Suppressor macrophage treated with lipopolysaccharide for 1 hour (primary cell): ENCODE data around the gene C2CD2.

Experiments
- DNase-seq, 3 donors: peaks; one replicate each; pipeline ENCODE4 v3.0.0-alpha.2; 2020 to 2022

C2CD2 gene

GRCh38 chr21:41881051-41881450, 72.8 kb downstream of the C2CD2 start:
- DNase-seq, result no peak

DNA sequence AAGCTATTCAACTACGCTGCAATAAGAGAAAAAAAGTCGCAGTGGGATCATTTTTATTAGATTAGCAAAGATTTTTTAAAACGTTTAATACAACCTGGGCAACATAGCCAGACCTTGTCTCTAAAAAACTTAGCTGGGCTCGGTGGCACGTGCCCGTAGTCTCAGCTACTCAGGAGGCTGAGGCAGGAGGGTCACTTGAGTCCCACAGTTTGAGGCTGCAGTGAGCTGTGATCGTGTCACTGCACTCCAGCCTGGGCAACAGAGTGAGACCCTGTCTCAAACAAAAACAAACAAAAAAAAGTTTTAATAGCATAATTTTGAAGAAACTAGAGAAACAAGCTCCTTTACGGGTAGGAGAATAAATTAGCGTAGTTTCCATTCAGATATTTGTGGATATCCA, 73.7 kb downstream of the C2CD2 start:
- DNase-seq, result no peak

GRCh38 chr21:41879190-41879998, 74.4 kb downstream of the C2CD2 start, which contains the start of gene PRDM15:
TSS of gene PRDM15 (minus strand) at chr21:41879344. CDS start at chr21:41860363, 18,981 bp downstream.
- DNase-seq, result peak; percentile 73 to 92 (median 83)

- peak; percentile 79 to 91 (median 88) for DNase-seq
These were observed 75.0 kb downstream of the C2CD2 start for GRCh38 chr21:41878831-41879189.

- DNase-seq, result peak; percentile 39 to 45 (median 41)
These were observed 75.7 kb downstream of the C2CD2 start for GRCh38 chr21:41877901-41878830.

DNA sequence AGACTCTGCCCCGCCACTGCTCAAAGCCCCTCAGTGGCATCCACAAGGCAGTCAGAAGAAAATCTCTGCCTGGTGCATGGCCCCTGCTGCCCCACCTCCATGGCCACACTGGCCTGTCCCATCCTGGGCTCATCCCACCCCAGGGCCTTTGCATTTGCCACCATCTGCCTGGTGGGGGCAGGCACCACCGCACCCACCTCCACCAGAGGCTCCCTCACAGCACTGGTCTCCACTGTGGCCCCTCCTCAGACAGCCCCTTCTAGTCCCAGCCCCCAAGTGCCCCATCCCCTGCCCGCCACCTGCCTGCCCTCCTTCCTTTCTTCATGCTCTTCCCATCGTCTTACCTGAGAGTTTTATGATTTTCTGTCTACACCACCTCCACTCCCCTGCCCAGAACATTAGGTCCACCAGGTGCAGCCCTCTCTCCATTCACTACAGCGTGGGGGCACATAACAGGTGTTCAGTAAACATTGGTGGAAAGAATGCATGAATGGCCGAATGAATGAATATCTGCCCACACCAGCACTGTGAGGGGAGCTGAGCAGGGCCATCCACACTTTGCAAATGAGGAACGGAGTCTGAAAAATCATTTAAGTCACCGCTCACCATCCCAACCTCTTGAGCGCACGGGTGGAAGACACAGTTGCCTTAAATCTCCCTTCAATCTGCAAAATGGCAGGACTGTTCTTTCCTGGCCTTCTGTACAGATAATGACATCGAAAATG, 76.7 kb downstream of the C2CD2 start:
- no peak for DNase-seq

DNA sequence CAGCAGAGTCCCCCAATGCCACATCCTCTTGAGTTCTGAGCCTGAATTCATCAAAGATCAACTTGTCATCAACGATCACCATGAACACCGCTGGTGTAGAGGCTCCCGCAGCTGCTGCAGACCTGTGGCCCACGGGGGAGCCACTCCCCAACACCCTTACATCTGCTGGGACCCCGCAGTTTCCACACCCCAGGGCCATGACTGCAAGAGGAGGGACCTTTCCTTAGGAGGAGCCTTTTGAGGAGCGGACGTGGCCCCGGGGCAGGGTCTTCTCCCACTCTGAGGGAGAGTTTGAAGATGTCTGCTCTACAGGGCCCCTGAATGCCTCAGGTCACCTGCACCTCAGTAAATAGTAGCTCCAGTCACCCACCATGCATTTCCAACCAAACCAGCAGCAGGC, 77.4 kb downstream of the C2CD2 start:
- no peak for DNase-seq

DNA sequence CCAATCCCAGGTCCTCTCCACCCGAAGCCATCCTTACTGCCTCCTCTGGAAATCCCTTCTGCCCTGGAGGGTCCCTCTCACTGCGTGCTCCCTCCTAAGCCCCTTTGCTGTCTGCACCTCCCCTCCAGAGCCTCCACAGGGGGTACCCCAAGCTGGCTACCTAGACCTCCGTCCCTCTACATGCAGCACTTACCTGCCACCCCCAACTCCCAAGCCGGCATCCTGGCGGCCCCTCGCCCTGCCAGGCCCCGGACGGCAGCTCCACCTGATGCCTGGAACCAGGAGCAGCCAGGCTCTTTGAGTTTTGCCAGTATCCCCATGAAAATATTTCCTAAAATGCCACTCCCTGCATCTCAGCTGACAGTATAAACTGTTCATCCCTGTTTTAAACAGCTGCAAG, 78.7 kb downstream of the C2CD2 start:
- no peak for DNase-seq

DNA sequence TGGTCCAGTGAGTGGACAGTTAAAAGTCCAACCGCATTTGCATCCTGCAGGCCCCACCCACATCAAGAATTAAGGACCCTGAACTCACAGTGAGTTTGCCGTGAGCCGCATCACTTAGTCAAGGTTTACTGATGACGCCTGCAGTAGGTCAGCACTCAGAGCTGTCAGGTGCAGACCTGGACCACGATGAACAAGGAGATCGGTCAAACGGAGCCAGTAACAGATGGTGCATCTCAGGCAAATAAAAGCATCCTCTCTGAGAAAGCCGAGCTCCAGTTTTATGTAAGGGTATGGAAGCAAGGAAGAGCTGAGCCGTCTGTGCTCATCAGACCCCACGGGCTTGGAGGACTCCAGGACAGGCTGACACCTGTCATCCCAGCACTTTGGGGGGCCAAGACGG, 79.2 kb downstream of the C2CD2 start:
- no peak for DNase-seq

- DNase-seq, result no peak
These were observed 80.4 kb downstream of the C2CD2 start for GRCh38 chr21:41873426-41873825.

DNA sequence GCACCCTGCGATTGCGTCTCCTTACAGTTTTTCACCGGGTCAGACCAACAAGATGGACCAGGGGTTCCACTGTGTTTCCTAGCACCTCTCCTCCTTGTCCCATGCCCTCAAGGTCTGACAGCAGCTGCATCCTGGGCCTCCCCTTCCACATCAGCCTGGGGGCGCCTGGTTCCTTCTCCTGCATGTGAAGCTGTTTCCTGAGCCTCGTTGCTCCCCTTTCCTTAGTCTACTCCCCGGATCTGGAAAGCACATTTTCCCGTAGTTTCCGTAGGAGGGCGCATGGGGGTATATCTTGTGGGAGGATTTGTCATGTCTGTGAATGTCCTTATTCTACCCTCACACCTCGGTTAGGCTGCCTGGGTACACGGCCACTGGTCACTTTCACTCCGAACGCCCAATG, 80.8 kb downstream of the C2CD2 start:
- no peak for DNase-seq

DNA sequence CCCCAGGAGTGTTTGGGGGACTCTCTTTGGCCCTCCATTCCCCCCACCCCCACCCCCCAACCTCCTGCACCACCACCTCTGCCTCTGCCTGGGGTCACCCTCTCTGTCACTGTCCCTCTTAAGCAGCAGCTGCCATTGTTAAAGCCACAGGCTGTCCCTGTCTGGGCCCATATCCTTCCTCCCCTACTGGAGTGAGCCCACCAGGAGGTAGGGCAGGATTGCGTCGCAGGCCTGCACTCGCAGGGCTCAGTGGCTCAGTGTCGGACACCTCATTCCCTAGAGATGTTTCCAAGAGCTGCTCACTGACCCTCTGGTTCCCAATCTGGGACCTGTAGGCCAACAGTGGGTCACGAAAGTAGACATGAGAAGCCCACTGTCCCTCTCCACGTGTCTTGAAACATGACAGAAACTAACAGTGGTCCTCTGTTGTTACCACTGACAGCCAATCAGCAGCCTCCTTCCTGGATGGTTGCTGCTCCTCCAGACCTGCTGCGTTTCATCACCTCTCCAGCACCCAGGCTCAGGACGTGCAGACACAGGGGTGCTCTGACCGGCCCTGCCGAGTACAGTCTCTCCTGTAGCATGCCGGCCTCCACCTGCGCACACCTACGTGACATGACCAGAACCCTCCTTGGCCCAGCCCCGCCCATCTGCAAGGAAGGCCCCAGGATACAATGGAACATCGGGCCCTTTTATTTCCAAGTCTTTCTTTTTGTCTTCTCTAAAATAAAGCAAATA, 82.4 kb downstream of the C2CD2 start:
- no peak for DNase-seq

DNA sequence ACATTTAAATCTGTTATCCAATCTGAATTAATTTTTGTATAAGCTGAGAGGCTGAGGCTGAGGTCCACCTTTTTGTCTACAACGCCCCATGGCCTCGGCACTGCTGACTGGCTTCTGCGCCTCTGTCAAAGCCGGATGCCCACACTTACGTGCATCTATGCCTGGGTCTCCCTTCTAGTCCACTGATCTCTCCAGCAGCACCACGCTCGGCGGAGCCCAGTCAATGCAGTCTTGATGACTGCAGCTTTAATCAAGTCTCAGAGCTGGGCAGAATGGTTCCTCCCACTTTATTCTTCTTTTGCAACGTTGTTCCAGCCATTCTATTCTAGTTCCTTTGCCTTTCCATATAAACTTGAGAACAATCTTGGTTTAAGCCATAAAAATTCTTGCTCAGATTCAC, 84.0 kb downstream of the C2CD2 start:
- DNase-seq, result no peak

GRCh38 chr21:41868062-41868710, 85.6 kb downstream of the C2CD2 start:
- no peak for DNase-seq

- no peak for DNase-seq
These were observed 86.5 kb downstream of the C2CD2 start for GRCh38 chr21:41867313-41867712.

- no peak for DNase-seq
These were observed 87.5 kb downstream of the C2CD2 start for GRCh38 chr21:41866274-41866809.

GRCh38 chr21:41865002-41865777, 88.6 kb downstream of the C2CD2 start:
- no peak for DNase-seq

DNA sequence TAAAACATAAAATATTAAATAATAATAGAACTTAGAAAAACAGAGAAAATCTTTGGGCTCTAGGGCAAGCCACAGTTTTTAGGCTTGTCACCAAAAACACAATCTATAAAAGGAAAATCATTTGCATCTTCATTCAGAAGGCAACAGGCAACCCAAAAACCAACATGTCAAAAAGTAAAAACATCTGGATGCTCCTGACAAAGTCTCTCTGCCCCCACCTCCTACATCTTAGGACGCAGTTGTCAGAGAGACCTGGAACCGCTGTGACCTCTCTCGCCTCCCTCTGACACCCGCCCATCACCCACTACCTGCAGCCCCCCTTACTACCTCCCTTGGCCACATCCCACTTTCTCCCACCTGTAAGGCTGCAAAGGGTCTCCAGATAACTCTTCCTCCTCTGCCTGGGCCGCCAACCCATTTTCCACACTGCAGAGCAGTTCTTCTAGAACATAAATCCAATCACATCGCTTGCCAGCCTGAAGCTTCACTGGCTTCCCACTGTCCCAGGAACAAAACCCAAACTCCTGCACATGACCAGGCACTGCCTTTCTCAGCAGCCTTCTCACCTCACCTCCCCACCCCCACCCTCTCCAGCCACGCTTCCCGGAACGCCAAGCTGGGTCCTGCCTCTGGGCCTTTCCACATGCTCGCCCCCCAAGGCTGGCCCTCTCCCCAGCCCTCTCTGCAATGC, 89.4 kb downstream of the C2CD2 start:
- no peak for DNase-seq

DNA sequence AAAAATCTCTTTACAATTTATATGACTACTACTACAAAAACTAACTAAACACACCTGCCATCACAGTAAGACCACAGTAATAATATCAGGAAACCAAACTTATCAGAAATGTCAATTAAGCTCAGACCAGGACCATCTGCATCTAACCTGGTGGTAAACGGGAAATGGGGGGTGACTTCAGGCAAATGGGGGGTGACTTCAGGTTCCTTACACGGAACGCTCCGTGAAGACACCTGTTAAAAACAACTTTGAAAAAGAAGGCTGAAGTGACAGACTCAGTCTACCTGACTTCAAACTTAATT, 90.4 kb downstream of the C2CD2 start:
- DNase-seq, result no peak

GRCh38 chr21:41861987-41862386, 91.8 kb downstream of the C2CD2 start:
- no peak for DNase-seq
